Measurements from ENCODE around the gene NAA25. TPM values are rescaled to one million over a fixed set of nuclear protein-coding genes. Genes with fewer than 3 reads are reported as not detected.

NAA25 gene
- total RNA-seq, 1 donor: 28.0 TPM

DNA sequence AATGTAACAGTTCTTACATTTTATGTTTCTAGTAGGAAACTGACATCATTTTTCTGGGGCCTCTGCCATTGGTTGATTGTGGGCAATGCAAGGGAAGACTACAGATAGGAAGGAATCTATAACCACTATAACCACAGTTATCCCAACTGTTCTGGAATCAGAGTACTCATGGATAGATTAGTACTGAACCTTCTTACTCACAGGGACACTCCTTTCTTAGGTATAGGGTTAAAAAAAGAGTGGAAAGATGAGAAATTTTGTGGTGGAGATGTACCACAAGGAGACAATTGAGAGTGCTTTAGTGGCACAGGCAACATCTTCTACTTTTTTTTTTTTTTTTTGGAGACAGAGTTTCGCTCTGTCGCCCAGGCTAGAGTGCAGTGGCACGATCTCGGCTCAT lies 116.6 kb downstream of the NAA25 start:
- TF ChIP-seq, protein P1, sequence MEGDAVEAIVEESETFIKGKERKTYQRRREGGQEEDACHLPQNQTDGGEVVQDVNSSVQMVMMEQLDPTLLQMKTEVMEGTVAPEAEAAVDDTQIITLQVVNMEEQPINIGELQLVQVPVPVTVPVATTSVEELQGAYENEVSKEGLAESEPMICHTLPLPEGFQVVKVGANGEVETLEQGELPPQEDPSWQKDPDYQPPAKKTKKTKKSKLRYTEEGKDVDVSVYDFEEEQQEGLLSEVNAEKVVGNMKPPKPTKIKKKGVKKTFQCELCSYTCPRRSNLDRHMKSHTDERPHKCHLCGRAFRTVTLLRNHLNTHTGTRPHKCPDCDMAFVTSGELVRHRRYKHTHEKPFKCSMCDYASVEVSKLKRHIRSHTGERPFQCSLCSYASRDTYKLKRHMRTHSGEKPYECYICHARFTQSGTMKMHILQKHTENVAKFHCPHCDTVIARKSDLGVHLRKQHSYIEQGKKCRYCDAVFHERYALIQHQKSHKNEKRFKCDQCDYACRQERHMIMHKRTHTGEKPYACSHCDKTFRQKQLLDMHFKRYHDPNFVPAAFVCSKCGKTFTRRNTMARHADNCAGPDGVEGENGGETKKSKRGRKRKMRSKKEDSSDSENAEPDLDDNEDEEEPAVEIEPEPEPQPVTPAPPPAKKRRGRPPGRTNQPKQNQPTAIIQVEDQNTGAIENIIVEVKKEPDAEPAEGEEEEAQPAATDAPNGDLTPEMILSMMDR (IDR thresholded peaks at IDR 0.05; ENCODE audit: insufficient read depth, low read length): no peak
- H3K4me3 ChIP-seq (ENCODE audit: low read depth, low read length): no peak overlapping the region
- no peak for DNase-seq (ENCODE audit: low read depth)

DNA sequence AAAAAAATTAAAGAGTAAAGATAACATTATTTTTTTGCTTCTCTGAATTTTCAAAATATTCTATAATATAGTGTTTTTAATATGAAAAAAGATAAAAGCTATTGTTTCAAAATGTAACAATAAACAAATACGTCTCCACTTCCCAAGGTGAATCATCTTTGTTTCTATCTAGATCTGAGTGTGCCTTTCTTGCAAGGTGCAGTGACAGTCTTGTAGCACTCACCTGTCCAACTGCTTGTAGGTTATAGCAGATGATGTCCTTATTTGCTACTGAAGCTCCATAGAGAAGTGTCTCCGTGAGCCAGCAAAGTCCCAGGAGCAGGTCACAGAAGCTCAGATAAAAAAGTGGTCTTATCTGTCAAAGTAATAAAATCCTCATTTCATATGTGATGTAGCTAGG lies 117.0 kb downstream of the NAA25 start:
- TF ChIP-seq, protein P1 (IDR thresholded peaks at IDR 0.05; ENCODE audit: insufficient read depth, low read length): no peak
- H3K4me3 ChIP-seq (ENCODE audit: low read depth, low read length): no peak overlapping the region

DNA sequence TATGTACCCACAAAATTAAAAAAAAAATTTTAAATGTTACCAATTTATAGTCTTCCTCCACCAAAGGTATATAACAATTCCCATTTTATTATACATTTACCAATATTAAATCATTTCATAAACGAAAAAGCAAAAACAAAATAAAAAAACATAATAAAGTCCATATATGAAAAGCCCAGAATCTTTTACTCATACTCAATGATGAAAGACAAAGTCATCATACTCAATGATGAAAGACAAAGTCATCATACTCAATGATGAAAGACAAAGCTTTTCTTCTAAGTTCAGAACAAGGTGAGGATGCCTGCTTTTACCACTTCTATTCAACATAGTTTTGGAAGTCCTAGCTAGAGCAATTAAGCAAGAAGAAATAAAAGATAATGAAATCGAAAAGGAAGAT lies 123.8 kb downstream of the NAA25 start:
- DNase-seq (ENCODE audit: low read depth): no peak
- TF ChIP-seq, protein P1 (IDR thresholded peaks at IDR 0.05; ENCODE audit: insufficient read depth, low read length): no peak

More for the DNA sequence above, 117.0 kb downstream of the NAA25 start:
- no peak for DNase-seq (ENCODE audit: low read depth)

DNA sequence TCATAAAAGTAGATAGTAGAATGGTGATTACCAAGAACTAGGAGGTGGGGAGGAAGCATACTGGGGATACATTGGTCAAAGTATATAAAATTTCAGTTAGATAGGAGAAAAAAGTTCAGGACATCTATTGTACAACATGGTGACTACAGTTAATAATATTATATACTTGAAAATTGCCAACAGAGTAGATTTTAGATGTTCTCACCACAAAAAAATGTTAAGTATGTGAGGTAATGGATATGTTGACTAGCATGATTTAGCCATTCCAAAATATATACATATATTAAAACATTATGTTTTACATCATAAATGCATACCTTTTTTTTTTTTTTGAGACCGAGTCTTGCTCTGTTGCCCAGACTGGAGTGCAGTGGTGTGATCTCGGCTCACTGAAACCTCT lies 126.6 kb downstream of the NAA25 start:
- TF ChIP-seq, protein P1 (IDR thresholded peaks at IDR 0.05; ENCODE audit: insufficient read depth, low read length): no peak
- DNase-seq (ENCODE audit: low read depth): peak; percentile 8
- no peak overlapping the region for H3K4me3 ChIP-seq (ENCODE audit: low read depth, low read length)

More for the DNA sequence above, 123.8 kb downstream of the NAA25 start:
- no peak overlapping the region for H3K4me3 ChIP-seq (ENCODE audit: low read depth, low read length)

DNA sequence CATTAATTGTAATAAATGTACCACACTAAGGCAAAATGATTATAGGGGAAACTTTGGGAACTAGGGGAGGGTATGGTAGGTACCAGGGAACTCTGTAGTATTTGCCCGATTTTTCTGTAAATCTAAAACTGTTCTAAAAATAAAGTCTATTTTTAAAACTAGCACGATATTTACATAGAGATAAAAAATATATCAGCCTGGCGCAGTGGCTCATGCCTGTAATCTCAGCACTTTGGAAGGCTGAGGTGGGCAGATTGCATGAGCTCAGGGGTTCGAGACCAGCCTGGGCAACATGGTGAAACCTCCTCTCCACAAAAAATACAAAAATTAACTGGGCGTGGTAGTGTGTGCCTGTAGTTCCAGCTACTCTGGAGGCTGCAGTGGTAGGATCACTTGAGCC lies 128.0 kb downstream of the NAA25 start:
- no peak overlapping the region for H3K4me3 ChIP-seq (ENCODE audit: low read depth, low read length)
- TF ChIP-seq, protein P1 (IDR thresholded peaks at IDR 0.05; ENCODE audit: insufficient read depth, low read length): no peak
- DNase-seq (ENCODE audit: low read depth): no peak

DNA sequence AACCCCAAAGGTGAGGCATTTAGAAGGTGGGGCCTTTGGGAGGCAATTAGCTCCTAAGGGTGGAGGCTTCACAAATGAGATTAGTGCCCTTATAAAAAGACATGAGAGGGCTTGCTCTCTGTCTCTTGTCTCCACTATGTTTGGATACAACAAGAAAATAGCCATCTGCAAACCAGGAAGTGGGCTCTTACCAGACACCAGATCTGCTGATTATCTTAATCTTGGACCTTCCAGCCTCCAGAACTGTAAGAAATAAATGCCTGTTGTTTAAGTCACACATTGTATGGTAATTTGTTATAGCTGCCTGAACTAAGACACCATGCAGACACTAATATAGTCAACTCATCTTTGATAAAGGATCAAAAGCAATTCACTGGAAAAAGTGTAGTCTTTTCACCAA lies 130.0 kb downstream of the NAA25 start:
- TF ChIP-seq, protein P1 (IDR thresholded peaks at IDR 0.05; ENCODE audit: insufficient read depth, low read length): no peak
- DNase-seq (ENCODE audit: low read depth): no peak
- H3K4me3 ChIP-seq (ENCODE audit: low read depth, low read length): no peak overlapping the region

DNA sequence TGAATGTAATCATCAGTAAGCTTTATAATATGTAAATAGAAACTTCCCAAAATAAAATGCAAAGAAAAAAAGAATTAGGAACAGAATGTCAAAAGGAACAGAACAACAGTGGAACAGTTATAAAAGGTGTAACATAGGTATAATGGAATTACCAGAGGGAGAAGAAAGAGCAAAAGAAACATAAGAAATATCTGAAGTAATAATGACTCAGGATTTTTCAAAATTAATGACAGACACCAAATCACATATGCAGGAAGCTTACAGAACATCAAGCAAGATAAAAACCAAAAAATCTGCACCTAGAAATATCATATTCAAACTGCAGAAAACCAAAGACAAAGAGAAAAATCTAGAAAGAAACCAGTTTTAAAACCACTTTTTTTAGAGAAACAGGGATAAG lies 131.7 kb downstream of the NAA25 start:
- no peak for DNase-seq (ENCODE audit: low read depth)
- TF ChIP-seq, protein P1 (IDR thresholded peaks at IDR 0.05; ENCODE audit: insufficient read depth, low read length): no peak
- no peak overlapping the region for H3K4me3 ChIP-seq (ENCODE audit: low read depth, low read length)

All from fibroblast of the aortic adventitia (primary cell).